ENCODE measurements around the gene ZC3H10.

DNA sequence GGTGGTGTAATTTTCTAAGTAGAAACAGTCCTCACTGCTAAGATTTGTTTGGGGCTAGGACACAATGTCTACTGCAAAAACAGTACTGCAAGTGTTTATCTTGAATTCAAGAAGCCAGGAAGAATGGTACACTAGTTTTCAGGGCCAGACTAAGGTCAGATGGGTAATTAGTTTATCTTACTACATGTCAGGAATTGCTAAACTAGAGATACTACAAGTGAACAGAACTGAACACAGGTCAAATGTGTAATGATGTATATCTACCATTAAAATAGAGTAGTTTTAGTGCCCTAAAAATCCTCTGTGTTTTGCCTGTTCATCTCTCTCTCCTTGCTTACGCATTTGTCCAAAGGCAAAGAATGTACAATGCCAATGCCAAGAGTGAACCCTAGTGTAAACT, 4.0 kb upstream of the ZC3H10 start:
- no peak for TF ChIP-seq POLR2A (IDR thresholded peaks at IDR 0.05)
- TF ChIP-seq, protein P1, sequence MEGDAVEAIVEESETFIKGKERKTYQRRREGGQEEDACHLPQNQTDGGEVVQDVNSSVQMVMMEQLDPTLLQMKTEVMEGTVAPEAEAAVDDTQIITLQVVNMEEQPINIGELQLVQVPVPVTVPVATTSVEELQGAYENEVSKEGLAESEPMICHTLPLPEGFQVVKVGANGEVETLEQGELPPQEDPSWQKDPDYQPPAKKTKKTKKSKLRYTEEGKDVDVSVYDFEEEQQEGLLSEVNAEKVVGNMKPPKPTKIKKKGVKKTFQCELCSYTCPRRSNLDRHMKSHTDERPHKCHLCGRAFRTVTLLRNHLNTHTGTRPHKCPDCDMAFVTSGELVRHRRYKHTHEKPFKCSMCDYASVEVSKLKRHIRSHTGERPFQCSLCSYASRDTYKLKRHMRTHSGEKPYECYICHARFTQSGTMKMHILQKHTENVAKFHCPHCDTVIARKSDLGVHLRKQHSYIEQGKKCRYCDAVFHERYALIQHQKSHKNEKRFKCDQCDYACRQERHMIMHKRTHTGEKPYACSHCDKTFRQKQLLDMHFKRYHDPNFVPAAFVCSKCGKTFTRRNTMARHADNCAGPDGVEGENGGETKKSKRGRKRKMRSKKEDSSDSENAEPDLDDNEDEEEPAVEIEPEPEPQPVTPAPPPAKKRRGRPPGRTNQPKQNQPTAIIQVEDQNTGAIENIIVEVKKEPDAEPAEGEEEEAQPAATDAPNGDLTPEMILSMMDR (IDR thresholded peaks at IDR 0.05): no peak

All from transverse colon (tissue), 3 donors.